Raji (cell line): Measurements from ENCODE around the gene AKR7A3.

Experiments used
- POLR2A ChIP-seq: IDR thresholded peaks from 2 replicates; pipeline ENCODE4 v1.6.1; 2011; ENCODE audit warnings: low read depth, low read length, control low read depth; ENCODE audit not compliant: insufficient read depth

Gene AKR7A3

DNA sequence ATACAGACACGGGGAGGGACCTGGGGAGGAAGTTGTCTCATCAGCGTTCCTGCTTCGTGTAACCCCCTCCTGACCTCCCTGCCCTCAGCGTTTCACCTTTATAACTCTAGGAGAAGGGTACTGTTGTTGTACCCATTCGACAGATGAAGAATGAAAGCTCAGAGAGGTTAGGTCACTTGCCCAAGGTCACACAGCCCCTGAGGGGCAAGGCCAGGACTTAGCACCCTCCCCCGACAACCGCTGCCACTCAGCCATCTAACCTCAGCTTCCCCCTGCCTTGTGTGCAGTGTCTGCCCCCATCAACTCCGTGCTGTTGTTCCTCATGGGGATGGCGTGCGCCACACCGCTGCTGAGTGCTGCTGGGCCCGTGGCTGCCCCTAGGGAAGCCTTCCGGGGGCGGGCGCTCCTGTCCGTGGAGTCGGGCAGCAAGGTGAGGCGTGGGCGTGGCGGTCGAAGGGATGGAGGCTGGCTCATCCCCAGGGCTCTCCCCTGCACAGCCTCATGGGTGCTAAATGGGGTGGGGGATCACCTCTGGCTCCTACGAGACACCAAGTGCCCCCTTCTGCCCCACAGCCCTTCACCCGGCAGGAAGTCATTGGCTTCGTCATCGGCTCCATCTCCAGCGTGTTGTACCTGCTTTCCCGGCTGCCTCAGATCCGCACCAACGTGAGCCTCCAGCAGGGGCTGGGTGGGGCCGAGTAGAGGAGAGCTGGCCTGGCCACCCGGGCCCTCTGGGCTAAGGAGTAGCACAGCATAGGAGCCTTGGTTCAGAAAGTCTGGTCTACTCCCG, 37.6 kb upstream of the AKR7A3 start:
- no peak for TF ChIP-seq POLR2A

DNA sequence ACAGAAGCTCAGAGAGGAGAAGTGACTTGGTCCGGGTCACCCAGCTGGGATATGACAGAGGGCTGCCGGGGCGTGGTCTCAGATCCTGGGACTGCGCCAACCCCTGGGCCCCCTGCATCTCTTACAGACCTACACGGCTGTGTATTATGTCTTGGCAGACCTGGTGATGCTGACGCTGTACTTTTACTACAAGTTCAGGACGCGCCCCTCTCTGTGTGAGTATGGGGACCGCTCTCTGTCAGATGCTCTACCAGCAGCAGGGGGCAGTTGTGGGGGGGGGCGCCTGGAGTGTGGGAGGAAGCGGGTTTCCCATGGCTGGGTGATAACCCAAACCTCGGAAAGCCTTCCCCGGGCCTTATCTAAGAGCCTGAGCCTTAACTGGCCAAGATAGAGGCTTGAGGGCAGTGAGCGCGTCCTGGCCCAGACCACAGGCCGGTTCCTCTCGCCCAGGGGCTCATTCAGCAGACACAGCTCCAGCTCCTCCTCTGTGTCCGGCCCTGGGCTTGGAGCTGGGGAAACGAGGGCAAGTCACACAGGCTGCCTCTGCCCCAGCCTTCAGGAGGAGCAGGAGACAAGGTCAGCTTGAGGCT, 36.9 kb upstream of the AKR7A3 start:
- TF ChIP-seq POLR2A = no peak

DNA sequence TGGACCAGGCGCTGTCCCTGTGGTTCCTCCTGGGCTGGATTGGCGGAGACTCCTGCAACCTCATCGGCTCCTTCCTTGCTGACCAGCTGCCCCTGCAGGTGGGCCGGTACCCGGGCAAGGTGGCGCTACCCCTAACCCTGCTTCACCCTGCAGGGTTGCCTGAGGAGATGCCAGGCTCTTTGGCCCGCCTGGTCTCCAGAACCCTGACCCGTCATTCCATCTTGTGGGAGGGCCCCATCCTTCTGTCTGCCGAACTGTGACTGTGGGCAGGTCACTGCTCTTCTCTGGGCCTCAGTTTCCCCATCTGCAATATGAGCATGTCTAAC, 36.1 kb upstream of the AKR7A3 start:
- no peak for TF ChIP-seq POLR2A

DNA sequence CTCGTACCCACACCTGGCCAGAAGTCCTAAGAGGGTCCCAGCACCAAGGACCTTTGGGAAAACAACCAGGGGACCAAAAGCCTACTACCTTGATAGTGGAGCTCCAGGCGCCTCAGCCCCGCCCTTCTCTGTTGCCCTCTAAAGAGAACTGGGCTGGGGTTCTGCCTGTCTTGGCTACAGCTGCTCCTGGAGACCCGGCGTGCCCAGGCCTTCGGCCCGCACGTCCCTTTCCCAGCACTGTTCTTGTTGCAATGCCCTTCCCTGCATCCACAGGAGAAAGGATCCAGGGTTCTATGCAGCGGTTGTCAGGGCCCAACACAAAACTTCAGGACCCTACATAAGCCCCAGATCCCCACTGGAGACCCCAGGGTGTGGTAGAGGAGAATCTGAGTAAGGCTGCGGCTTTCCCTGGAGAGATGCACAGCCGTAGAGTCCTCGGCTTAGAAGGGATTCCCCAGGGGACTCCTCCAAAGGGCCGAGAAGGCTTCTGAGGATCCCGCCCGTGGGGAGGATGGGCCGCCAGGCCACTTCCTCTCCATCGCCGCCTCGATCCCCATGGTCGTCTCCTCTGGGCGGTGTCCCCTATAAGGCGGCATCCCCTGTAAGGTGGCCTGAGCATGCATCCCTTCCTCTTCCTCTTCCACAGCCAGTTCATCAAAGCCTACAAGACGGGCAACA, 35.6 kb upstream of the AKR7A3 start:
- no peak for TF ChIP-seq POLR2A

DNA sequence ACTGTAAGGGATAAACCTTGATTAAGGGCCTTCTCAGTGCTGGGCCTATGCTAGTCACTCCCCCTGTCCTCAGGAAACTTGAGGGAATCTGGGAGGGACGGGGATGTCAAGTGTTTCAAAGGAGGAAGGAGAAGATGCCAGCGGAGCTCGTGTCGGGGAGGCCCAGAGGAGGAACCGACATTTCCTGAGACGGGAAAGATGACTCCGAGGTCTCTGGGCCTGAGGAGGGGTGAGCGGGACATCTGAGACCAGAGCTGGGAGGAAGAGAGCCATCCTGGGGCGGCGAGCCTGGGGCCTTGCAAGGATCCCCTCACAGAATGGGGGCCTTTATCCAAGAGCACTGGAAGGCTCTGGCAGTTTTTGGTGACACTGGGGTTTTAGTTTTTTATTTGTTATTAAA, 33.9 kb upstream of the AKR7A3 start:
- TF ChIP-seq POLR2A = no peak

DNA sequence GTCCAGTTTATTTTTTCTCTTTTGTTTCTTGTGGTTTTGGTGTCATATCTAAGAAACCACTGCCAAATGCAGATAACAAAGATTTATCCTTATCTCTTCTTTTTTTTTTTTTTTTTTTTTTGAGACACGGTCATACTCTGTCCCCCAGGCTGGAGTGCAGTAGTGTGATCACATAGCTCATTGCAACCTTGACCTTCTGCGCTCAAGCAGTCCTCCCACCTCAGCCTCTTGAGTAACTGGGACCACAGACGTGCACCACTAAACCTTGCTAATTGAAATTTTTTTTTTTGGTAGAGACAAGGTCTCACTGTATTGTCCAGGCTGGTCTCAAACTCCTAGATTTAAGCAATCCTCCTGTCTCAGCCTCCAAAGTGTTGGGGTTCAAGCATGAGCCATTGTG, 32.5 kb upstream of the AKR7A3 start:
- TF ChIP-seq POLR2A = no peak

DNA sequence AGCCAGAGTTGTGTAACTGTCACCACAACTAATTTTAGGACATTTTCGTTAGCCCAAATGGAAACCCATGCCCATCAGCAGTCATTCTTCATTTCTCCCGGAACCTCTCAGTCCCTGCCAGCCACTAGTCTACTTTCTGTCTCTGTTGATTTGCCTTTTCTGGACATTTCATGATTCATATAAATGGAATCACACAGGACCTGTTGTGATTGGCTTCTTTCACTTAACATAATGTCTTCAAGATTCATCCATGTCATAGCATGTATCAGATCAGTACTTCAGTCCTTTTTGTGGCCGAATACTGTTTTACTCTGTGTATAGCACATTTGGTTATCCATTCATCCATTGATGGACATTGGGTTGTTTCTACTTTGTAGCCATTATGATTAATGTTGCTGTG, 30.6 kb upstream of the AKR7A3 start:
- no peak for TF ChIP-seq POLR2A

DNA sequence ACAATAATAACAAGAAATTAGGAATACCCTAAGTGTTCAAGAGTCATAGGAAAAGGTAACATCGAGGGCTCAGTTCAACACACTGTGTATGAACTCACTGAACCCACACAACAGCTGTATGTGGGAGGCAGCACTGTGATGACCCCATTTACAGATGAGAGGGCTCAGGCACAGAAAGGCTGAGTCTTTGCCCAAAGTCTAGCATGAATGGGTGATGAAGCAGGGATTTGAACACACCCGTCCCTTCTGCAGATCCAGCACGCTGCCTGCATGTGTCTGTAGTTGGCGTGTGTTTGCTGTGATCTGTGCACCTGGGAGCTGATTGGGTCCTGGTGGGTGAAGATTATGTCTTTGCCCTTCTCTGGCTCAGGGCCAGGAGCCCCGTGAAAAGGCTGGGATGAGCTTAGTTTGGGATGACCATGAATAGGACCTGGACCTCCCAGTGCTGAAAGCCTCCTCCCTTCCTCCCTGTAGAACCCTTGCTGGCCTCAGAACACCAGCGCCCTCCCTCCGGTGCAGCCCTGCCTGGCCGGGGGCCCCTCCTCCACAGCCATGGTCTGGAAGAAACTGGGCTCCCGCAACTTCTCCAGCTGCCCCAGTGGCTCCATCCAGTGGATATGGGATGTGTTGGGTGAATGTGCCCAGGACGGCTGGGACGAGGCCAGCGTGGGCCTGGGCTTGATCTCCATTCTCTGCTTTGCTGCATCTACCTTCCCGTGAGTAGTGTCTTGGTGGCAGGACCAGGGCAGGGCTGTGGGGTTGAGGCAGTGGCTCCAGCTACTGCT, 28.7 kb upstream of the AKR7A3 start:
- TF ChIP-seq POLR2A = no peak

DNA sequence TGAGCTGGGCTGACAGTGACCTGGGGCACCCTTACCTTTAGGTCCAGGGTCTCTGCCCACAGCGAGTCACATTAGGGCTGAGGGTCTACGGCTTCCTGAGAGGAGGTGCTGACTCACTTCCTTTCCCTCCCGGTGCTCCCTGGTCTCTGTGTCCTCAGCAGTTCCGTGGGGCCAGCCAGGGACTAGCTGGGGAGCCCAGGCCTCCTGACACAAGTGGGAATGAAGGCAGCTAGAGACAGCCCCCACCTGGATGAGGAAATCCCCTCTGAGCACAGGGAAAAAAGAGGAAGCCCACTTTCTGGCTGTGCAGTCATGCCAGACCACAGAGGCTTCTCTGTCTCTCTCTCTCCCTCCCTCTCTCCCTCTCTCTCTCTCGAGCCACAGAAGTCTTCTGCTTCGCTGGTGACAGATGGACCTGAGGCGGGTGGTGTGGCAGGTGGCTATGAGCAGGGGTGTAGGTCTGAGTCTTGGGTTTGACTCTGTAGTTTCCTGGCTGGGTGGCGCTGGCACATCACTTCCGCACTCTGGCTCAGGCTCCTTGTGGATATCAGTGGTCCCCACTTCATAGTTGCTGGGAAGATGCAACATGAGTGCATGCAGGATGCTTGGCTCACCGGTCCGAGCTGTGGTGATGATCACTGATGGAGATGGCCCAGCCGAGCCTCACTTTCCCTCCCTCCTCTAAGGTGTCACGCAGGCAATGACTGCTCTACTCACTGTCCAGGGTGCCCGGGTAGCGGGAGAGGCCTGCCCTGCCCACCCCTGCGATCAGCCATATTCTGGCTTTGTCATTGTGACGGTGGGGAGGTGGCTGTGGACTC, 27.0 kb upstream of the AKR7A3 start:
- TF ChIP-seq POLR2A = peak; percentile 44; the same call in 1 of the 2 replicates

DNA sequence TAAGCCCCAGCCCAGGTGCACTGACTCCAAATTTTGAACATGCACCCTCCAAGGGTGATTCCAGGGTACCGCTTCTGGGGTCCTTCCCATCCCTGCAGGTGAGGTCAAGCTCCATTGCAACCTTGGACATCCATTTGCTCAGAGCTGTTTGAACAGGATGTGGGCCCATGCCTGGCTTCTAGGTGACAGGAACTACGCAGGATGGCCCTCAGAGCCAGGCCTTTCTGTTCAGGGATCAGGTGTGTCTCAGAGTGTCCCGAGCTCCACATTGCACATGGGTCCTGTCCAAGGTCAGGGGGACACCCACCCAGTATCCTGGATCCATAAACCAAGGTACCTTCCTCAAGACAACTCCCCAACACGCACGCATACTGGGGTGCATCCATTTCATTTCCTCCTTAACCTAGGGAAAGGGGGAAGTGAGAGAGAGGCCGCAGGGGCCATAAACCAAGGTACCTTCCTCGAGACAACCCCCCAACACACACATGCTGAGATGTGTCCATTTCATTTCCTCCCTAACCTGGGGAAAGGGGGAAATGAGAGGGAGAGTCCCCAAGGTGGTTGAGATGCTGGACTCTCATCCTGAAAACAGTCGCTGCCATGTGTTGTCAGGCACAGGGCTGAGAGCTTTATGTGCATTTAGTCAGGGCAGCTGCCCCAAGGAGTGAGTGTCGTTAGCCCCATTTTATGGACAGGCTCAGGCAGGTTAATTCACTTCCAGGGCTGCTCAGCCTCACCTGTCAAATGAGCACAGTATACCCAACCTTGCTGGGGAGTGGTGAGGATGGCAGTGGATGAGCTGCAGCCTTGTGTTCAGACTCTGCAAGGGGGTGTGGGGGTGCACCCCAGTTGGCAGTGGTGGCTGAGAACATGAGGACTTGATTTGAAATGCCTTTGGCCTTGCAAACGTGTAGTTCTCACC, 25.7 kb upstream of the AKR7A3 start:
- TF ChIP-seq POLR2A = no peak

DNA sequence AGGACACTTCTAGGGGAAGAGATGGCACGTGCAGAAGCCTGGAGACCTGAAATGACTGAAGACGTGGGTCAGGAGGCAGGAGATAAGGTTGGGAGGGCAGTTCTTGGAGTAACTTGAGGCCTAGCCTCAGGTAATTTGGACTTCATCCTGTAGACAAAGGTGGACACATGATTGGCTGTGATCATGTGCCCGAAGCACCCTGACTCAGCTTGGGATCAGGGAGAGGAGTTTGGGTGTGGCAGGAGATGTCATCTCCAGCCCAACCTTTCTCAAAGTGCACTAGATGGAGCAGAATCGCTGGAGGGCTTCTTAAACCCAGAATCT, 25.0 kb upstream of the AKR7A3 start:
- no peak for TF ChIP-seq POLR2A

DNA sequence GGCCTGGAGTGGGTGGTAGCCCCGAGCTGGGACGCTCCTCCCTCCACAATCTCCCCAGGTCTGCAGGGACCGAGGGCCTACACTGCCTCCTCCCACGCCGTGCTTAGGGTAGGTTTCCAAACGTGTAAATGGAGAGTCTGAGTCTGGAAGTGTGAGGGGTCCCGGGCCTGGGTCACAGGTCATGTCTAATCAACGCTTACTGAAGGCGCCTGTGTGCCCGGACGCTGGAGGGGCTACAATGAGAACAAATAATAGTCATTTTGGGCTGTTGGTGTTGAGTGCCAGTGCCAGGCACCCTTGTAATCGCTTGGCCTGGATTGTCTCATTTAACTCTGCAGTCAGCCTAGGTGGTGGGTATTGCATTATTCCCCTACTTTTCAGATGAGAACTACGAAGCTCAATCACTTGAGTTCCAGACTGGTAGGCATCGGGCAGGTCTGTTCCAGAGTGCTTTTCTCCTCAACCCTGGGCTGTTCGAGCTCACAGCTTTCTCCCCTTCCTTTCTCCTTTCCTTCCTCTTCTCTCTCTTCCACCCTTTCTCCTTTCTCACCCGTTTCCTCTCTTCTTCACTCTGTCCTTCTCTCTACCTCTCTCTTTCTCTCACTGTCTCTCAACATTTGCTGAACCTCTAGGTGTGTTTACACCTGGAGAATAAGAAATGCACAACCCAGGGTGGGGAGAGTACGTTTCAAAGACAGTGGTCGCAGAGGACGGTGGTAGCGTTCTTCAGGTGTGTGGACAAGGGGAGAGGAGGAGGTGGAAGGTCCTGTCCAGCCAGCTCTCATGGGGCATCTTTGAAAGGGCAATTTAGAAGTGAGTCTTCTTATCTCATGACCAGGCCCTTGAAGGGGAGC, 24.4 kb upstream of the AKR7A3 start:
- no peak for TF ChIP-seq POLR2A
